ENCODE results near the gene CYFIP2. TPM values are rescaled to one million over a fixed set of nuclear protein-coding genes. Genes with fewer than 3 reads are reported as not detected.

The CYFIP2 gene
- total and polyA plus RNA-seq, 2 of the 8 experiments (the other 6 are each of a cell fraction or from before 2014, with no cell fraction given), result 45.1 to 80.6 TPM

GRCh38 chr5:157348049-157348400 is 82.1 kb downstream of the CYFIP2 start (continued):
- no peak for TF ChIP-seq EZH2 (IDR thresholded peaks at IDR 0.05; ENCODE audit: low read depth, low read length, severe bottlenecking)
- TF ChIP-seq TCF12 (IDR thresholded peaks at IDR 0.05; ENCODE audit: low read depth, low read length), result no peak
- no peak for TF ChIP-seq PHF8 (conservative IDR thresholded peaks at IDR 0.05; ENCODE audit: low read depth, low read length)
- TF ChIP-seq RFX5 (IDR thresholded peaks at IDR 0.05; ENCODE audit: borderline replicate concordance, low read depth, low read length), result no peak

All from H1 (cell line).